WTC11 (cell line): ENCODE measurements around the gene LOXL1.

ENCODE experiments used
- ATF3 ChIP-seq: sonication (generic); formaldehyde crosslinking; conservative IDR thresholded peaks from 2 replicates; pipeline ENCODE4 v1.8.1; 2022; ENCODE audit warnings: mild to moderate bottlenecking, missing genetic modification reagents
- CTCF ChIP-seq: fragments of 200-600 bp; IDR thresholded peaks from 2 replicates; pipeline ENCODE4 v1.8.0; 2022; ENCODE audit warnings: antibody characterized with exemption
- FOXJ3 ChIP-seq: sonication (generic); formaldehyde crosslinking; IDR thresholded peaks from 2 replicates; pipeline ENCODE4 v1.9.0; 2021; ENCODE audit warnings: missing genetic modification reagents, mild to moderate bottlenecking, borderline replicate concordance
- JUN ChIP-seq: sonication (generic); formaldehyde crosslinking; IDR thresholded peaks from 2 replicates; pipeline ENCODE4 v1.8.0; 2023; ENCODE audit warnings: mild to moderate bottlenecking, missing genetic modification reagents
- SOX15 ChIP-seq: fragments of 250-450 bp; sonication (Bioruptor Pico); IDR thresholded peaks from 2 replicates; pipeline ENCODE4 v1.9.0; 2021; ENCODE audit warnings: mild to moderate bottlenecking
- SP1 ChIP-seq: sonication (generic); formaldehyde crosslinking; conservative IDR thresholded peaks from 2 replicates; pipeline ENCODE4 v1.8.1; 2022; ENCODE audit warnings: missing genetic modification reagents
- ZBTB21 ChIP-seq: sonication (generic); formaldehyde crosslinking; IDR thresholded peaks from 2 replicates; pipeline ENCODE4 v1.8.1; 2023; ENCODE audit warnings: mild to moderate bottlenecking, missing genetic modification reagents, borderline replicate concordance
- ZNF232 ChIP-seq: sonication (generic); formaldehyde crosslinking; IDR thresholded peaks from 2 replicates; pipeline ENCODE4 v1.8.0; 2022; ENCODE audit warnings: mild to moderate bottlenecking, missing genetic modification reagents

GRCh38 chr15:73936588-73937290 lies 10.5 kb downstream of the LOXL1 start:
- TF ChIP-seq CTCF (no peak), FOXJ3 (no peak), JUN (CRISPR knock-in tag) (no peak), ZBTB21 (CRISPR knock-in tag) (no peak), ZNF232 (no peak), ATF3 (CRISPR knock-in tag) (no peak), SP1 (CRISPR knock-in tag) (no peak), SOX15 (no peak)
